NCI-H187 (cell line): Measurements from ENCODE around the gene TNS2.
"Not testable (repeated sequence)": the region's sequence is repeated elsewhere in the genome, so short reads cannot be mapped to it uniquely, and the experiment has no call there.

Source experiments
- DNase-seq, 2 experiments: peaks; one replicate each; lab custom pipeline; 2025; lab: John Stamatoyannopoulos, UW

TNS2 gene, protein sequence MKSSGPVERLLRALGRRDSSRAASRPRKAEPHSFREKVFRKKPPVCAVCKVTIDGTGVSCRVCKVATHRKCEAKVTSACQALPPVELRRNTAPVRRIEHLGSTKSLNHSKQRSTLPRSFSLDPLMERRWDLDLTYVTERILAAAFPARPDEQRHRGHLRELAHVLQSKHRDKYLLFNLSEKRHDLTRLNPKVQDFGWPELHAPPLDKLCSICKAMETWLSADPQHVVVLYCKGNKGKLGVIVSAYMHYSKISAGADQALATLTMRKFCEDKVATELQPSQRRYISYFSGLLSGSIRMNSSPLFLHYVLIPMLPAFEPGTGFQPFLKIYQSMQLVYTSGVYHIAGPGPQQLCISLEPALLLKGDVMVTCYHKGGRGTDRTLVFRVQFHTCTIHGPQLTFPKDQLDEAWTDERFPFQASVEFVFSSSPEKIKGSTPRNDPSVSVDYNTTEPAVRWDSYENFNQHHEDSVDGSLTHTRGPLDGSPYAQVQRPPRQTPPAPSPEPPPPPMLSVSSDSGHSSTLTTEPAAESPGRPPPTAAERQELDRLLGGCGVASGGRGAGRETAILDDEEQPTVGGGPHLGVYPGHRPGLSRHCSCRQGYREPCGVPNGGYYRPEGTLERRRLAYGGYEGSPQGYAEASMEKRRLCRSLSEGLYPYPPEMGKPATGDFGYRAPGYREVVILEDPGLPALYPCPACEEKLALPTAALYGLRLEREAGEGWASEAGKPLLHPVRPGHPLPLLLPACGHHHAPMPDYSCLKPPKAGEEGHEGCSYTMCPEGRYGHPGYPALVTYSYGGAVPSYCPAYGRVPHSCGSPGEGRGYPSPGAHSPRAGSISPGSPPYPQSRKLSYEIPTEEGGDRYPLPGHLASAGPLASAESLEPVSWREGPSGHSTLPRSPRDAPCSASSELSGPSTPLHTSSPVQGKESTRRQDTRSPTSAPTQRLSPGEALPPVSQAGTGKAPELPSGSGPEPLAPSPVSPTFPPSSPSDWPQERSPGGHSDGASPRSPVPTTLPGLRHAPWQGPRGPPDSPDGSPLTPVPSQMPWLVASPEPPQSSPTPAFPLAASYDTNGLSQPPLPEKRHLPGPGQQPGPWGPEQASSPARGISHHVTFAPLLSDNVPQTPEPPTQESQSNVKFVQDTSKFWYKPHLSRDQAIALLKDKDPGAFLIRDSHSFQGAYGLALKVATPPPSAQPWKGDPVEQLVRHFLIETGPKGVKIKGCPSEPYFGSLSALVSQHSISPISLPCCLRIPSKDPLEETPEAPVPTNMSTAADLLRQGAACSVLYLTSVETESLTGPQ (N-terminal part only)

DNA sequence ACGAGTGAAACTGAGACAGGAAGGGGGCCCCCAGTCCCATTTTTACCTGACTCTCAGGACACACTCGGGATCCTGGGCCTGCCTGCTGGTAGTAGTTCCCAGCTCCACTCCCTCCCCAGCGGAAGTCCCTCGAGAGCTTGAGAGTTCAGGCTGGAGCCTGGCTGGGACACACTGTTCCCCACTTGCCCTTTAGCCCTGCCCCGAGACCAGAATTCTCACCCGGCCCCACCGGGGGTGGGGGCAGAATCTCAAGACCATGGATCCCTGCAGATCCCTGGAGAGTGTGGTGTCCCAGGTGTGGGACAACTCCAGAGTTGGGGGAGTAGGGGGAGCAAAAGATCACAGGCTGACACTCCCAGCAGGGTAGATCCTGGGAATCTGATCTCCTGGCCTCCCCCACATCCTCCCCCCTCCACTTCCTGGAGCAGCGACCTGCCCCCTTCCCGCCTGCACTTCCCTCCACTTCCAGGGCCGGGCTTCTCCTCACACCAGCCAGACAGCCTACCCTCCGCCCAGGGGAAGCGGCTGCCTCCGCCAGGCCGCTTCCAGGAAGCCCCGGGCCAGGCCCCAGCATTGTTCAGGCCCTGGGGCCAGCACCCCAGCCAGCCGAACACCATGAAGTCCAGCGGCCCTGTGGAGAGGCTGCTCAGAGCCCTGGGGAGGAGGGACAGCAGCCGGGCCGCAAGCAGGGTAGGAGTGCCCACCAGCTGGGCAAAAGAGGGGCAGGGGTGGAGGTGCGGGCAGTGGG lies at the start of gene TNS2:
TNS2 (plus strand) TSS at position 495 of the 748 bp plus-strand sequence; CDS start at position 616, 121 bp downstream.
- no peak for DNase-seq

GRCh38 chr12:53004178-53004577 lies 45.7 kb upstream of the TNS2 start:
- DNase-seq, result no peak

GRCh38 chr12:53004582-53004981 lies 45.3 kb upstream of the TNS2 start:
- no peak for DNase-seq

DNA sequence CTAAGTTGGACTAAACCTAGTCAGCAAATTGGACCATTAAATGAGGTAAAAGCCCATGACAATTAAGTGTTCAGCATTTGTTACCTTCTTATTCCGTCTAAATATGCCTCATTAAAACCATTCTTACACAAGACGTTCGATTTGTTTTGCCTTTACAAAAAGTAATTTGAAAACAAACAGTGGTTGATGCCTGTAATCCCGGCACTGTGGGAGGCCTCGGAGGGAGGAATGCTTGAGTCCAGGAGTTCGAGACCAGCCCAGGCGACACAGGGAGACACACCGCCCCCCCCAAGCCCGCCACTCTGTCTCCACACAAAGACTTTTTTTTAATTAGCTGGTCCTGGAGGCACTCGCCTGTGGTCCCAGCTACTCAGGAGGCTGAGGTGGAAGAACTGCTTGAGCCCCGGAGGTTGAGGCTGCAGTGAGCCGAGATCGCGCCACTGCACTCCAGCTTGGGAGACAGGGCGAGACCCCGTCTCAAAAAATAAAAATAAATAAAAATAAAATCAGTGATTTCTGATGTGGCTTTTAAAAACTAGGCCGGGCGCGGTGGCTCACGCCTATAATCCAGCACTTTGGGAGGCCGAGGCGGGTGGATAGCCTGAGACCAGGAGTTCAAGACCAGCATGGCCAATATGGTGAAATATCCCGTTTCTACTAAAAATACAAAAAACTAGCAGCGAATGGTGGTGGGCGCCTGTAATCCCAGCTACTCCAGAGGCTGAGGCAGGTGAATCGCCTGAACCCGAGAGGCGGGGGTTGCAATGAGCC lies 44.5 kb upstream of the TNS2 start:
- no peak for DNase-seq

DNA sequence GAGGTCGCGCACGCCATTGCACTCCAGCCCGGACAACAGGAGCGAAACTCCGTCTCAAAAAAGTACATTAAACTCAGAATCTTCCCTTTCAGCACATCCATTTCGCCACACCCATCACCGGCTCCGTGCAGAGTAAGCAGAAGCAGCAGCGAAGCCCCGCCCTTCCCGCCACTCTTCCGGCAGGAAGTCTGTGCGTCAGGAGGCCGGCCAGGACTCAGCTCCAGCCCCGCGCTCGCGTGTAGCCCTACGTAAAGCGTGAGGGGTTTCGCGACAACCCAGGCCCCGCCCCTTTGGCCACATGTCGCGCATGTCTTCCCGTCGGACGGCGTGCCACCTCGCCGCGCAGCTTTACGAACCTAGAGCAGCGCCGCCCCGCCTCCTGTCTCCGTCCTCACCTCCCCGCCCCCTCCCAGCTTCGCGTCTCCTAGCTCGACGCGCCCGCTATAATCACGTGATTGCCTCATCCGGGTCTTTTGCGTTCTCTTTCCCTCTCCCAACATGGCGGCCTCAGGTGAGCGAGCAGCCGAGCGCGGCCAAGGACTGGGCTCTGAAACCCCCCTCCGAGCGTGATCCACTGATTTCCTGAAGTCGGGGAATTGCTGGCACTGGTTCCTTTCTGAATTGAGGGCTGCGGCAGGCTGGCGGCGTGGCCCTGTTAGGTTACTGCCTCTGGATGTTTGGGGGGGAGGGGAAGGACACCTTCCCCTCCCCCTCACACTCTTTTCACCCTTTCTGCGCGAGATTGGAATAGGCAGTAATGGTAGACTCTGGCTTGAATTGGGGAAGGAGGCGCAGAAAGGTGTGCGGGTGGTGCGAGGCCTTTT lies 43.7 kb upstream of the TNS2 start, which contains the start of gene EIF4B:
EIF4B (plus strand) TSS at position 471 of the 824 bp plus-strand sequence; CDS start at position 499, 28 bp downstream.
- DNase-seq, result peak; percentile 98 to 100

DNA sequence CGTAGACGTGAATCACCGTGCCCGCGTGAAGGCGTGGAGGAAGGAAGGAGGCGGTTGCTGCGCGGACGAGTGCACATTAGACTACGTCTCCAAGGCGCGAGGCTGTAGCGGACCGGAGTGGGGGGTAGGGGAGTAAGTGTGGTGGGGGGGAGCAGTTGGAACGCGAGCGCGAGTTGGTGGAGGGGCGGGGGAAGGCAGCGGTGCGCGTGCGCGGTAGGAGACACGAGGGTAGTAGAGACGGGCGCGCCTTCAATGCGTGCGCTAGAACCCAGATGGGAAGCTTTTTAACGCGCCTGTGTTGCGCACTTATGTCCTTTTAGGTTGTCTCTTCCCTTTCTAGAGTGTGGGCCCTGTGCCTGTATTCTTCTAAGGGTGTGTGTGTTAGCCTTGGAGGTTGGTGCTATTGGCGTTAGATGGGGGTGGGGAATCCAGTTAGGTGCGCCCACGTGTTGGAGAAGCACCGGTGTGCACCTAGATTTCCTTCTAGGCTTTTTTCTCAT lies 43.0 kb upstream of the TNS2 start:
- peak; percentile 39 to 69 for DNase-seq

DNA sequence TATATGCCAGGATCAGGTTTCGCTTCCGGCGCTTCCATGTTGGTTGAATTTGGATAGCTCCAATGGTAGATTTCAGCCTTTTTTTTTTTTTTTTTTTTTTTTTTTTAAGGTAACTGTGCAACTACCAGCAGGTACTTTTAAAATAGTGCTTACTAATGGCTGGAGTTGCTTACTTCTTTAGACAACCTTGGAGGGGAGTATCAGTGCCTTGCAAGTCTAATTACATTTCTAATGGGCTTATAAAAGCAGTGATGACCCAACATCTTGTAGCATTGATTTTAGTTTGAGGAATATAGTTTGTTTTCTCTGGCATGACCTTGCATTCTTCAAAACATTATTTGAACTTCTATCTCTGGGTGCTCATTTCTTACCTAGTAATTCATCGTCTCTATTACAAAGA lies 42.5 kb upstream of the TNS2 start:
- no peak for DNase-seq

DNA sequence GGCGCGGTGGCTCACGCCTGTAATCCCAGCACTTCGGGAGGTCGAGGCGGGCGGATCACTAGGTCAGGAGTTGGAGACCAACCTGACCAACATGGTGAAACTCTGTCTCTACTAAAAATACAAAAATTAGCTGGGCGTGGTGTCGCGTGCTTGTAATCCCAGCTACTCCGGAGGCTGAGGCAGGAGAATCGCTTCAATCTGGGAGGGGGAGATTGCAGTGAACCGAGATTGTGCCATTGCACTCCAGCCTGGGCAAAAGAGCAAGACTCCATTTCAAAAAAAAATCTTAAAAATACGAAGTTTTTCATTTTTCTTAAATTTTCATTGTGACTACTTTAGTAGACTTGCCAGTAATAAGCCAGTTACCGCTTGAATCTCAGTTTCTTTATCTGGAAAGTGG lies 41.1 kb upstream of the TNS2 start:
- not testable (repeated sequence) for DNase-seq

- DNase-seq, result no peak
Measured at GRCh38 chr12:53010955-53011354, 38.9 kb upstream of the TNS2 start.

- DNase-seq, result no peak
Measured at GRCh38 chr12:53011889-53012288, 38.0 kb upstream of the TNS2 start.

GRCh38 chr12:53012928-53013327 lies 36.9 kb upstream of the TNS2 start:
- DNase-seq, result no peak

GRCh38 chr12:53014709-53015108 lies 35.2 kb upstream of the TNS2 start:
- no peak for DNase-seq

DNA sequence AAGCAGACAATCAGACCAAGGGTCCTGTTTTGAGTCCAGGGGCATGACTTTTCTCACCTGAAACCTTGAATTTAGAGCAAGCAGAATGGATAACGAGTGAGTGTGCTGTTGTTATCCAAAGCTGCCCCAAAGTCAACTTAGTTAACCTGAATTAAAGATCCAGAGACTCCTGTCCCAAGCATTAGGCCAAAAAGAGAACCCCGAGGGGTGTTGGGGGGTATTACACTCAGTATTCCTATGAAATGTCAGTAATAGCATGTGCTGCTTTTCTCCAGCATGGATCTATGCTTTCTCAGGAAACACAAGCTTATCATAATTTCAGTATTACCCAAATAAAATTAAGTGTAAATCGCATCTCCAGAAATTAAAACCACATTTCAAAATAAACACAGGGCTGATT lies 24.6 kb upstream of the TNS2 start:
- DNase-seq, result no peak

DNA sequence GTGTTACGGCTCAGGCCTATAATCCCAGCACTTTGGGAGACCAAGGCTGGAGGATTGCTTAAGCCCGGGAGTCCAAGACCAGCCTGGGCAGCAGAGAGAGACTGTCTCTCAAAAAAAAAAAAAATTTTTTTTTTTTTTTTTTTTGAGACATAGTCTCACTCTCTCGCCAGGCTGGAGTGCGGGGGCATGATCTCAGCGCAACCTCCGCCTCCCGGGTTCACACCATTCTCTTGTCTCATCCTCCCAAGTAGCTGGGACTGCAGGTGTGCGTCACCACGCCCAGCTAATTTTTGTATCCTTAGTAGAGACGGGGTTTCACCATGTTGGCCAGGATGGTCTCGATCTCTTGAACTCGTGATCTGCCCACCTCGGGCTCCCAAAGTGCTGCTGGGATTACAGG lies 22.9 kb upstream of the TNS2 start:
- DNase-seq, result not testable (repeated sequence)

GRCh38 chr12:53031616-53032015 lies 18.2 kb upstream of the TNS2 start:
- no peak for DNase-seq

DNA sequence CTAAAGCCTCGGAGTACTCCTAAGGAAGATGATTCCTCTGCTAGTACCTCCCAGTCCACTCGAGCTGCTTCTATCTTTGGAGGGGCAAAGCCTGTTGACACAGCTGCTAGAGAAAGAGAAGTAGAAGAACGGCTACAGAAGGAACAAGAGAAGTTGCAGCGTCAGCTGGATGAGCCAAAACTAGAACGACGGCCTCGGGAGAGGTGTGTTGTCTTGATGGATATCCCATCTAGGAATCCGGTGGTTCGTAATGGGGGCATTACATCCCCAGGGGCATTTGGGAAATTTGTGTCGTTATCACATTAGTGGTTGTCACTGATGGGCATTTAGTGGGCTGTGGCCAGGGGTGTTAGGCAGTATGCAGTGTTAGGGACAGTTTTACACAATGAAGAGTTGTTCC lies 16.0 kb upstream of the TNS2 start:
- DNase-seq, result not testable (repeated sequence)

- no peak for DNase-seq
Measured at GRCh38 chr12:53034459-53034858, 15.4 kb upstream of the TNS2 start.

- DNase-seq, result no peak
Measured at GRCh38 chr12:53036802-53037201, 13.1 kb upstream of the TNS2 start.

- no peak for DNase-seq
Measured at GRCh38 chr12:53039851-53040250, 10.0 kb upstream of the TNS2 start.
